GM15510 (cell line): ENCODE data around the gene DISP2.

Experiments used
- POLR2A ChIP-seq: IDR thresholded peaks from 3 replicates; pipeline ENCODE4 v1.6.1; 2011; ENCODE audit warnings: borderline replicate concordance; ENCODE audit not compliant: insufficient read length; ENCODE audit errors: extremely low read depth

DISP2 gene, protein sequence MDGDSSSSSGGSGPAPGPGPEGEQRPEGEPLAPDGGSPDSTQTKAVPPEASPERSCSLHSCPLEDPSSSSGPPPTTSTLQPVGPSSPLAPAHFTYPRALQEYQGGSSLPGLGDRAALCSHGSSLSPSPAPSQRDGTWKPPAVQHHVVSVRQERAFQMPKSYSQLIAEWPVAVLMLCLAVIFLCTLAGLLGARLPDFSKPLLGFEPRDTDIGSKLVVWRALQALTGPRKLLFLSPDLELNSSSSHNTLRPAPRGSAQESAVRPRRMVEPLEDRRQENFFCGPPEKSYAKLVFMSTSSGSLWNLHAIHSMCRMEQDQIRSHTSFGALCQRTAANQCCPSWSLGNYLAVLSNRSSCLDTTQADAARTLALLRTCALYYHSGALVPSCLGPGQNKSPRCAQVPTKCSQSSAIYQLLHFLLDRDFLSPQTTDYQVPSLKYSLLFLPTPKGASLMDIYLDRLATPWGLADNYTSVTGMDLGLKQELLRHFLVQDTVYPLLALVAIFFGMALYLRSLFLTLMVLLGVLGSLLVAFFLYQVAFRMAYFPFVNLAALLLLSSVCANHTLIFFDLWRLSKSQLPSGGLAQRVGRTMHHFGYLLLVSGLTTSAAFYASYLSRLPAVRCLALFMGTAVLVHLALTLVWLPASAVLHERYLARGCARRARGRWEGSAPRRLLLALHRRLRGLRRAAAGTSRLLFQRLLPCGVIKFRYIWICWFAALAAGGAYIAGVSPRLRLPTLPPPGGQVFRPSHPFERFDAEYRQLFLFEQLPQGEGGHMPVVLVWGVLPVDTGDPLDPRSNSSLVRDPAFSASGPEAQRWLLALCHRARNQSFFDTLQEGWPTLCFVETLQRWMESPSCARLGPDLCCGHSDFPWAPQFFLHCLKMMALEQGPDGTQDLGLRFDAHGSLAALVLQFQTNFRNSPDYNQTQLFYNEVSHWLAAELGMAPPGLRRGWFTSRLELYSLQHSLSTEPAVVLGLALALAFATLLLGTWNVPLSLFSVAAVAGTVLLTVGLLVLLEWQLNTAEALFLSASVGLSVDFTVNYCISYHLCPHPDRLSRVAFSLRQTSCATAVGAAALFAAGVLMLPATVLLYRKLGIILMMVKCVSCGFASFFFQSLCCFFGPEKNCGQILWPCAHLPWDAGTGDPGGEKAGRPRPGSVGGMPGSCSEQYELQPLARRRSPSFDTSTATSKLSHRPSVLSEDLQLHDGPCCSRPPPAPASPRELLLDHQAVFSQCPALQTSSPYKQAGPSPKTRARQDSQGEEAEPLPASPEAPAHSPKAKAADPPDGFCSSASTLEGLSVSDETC (N-terminal part only)

DNA sequence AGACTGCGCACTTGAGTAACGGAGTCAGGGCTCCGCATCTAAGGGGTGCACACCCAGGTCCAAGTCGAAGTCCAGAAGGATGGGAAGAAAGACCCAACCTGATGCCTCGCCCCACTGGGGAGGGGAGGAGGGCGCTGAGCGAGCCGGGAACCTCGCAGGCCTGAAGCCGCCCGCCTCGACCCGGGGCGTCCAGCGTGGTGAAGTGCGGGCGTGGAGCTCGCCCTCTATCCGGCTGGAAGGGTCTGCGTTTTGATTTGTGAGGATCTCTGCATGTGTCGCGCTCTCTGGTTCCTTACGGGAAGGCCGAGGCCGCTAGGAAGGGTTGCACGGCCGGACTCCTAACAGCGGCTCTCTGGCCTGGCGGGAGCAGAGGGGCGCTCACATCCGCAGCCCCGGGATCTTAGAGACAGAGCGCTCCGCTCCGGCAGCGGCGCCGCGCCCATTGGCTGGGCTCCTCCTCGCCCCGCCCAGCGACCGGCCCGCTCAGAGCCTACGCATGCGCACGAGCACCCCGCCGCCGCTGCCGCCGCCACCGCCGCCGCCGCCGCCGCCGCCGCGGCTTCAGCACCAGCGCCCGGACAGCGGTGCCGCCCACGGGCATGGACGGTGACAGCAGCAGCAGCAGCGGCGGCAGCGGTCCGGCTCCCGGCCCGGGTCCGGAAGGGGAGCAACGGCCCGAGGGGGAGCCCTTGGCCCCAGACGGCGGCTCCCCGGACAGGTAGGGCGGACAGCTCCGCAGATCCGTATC, at the start of gene DISP2:
Gene DISP2 (plus strand): TSS at position 497 of the 748 bp plus-strand sequence. CDS start 103 bp downstream, at position 600.
- no peak for TF ChIP-seq POLR2A

DNA sequence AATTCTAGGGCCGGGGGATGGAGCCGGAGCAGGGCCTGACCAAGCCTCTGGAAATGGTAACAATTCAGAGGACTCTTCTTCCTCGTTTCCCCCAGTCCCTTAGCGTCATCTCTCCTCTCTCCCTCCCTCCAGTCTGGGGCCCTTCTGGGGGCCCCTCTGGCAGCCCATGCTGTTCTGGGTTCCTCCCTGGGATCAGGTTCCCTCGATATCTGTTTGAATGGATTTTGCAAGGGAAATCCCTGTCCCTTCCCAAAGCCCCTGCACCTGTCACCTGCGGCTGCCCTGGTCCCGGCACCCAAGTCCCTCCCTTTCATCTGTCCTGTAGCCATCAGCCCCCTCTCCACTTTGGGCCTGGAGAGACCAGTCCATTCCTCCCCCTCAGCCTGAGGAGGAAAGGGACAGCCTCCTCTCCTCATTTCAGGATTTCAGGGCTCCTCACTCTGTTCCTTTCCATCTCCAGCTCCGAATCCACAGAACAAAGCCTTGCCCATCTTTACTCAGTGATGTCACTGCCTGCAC, 48.6 kb upstream of the DISP2 start:
- no peak for TF ChIP-seq POLR2A

- TF ChIP-seq POLR2A = no peak
Observed at GRCh38 chr15:40310001-40310959, 47.7 kb upstream of the DISP2 start.

GRCh38 chr15:40310993-40311392, 47.0 kb upstream of the DISP2 start:
- no peak for TF ChIP-seq POLR2A

DNA sequence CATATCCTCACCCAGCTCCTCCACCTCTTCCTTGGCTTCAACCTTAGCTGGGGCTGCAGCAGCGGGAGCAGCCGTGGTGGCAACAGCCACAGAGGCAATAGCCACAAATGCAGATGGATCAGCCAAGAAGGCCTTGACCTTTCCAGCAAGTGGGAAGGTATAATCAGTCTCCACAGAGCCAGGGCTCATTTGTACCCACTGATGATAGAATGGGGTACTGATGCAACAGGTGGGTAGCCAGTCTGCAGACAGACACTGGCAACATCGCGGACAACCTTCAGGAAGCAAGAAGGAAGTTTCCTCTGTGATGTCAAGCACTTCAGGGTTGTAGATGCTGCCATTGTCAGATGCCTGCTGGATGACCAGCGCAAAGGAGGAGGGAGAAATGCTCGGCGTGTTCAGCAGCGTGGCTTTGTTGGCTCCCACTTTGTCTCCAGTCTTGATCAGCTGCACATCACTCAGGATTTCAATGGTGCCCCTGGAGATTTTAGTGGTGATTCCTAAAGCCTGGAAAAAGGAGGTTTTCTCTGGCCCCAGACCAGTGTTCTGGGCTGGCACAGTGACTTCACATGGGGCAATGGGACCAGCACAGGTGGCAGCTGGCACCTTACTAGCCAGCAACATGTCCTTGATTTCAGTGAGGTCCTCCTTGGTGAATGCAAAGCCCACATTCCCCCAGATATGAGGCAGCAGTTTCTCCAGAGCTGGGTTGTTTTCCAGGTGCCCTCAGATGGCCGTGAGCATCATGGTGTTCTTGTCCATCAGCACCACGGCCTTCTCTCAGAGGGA, 45.5 kb upstream of the DISP2 start:
- TF ChIP-seq POLR2A = no peak

GRCh38 chr15:40313531-40314398, 44.3 kb upstream of the DISP2 start:
- no peak for TF ChIP-seq POLR2A

DNA sequence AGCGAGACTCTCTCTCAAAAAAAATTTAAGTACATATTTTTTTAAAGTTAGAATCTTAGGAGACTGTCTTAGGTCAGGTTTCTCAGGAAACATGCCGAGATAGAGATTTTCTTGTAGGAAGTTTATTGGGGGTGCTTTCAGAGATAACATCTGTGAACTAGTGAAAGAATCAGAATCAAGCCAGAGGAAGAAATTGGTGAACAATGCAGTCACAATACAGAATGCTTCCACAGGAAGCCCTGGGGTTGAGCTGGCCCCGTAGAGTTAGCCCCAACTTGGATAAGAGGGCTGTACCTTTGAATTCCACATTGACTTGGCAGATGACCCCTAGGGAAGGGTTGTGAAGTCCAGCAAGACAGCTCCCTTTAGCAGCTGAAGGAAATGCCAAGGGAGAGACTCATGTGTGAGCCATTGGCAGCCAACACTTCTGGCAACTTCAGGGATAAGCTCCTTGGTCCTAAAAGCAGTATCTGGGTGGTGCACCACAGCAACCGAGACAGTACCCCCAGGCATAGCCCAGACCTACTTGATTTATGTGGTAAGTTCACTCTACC, 43.2 kb upstream of the DISP2 start:
- TF ChIP-seq POLR2A = no peak

GRCh38 chr15:40316931-40317330, 41.1 kb upstream of the DISP2 start:
- no peak for TF ChIP-seq POLR2A

- TF ChIP-seq POLR2A = no peak
Observed at GRCh38 chr15:40317580-40317979, 40.4 kb upstream of the DISP2 start.

GRCh38 chr15:40320409-40320808, 37.6 kb upstream of the DISP2 start:
- TF ChIP-seq POLR2A = no peak

DNA sequence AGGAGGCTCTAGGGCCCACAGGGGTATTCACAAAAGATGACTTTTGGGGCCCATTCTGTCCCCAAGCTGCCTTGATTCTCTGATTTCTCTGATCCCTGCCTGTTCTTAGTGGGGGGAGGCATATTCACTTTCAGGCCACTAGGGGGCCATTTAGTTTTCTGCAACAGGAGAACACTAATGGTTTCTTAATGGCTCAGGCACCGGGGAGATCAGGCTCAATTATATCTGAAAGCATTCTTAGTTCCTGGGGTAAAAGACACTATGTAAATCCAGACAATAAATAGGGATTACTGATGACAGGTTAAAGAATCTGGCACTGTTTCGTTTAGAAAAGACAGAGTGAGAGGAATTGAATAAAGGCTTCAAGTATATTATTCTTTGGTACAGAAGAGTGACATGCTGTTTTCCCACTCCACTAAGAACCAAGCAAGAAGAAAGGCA, 37.1 kb upstream of the DISP2 start:
- TF ChIP-seq POLR2A = no peak
